HuH-7.5 (cell line): ENCODE measurements around the gene SMAD3.

Experiments used
- DNase-seq: peaks from one replicate; pipeline ENCODE4 v3.0.0; 2011; ENCODE audit warnings: low spot score

Gene SMAD3

DNA sequence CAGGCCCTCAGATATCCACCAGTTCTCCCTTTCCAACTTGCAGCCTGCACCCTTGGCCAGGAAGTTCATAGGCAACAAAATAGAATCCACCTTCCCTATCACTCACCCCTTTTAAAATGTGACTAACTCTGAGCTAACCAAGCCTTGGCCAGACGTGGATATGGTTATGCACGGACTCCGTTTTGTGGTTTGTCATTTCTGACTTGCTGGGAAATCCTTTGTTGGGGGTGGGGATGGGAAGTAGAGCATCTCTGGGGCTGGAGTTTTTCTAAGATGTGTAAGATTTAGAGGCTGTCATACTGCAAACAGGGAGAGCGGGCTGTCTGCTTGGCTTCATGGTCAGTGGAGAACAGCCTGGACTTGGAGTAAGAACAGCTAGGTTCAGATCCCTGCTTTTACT, 62.6 kb downstream of the SMAD3 start:
- no peak for DNase-seq

DNA sequence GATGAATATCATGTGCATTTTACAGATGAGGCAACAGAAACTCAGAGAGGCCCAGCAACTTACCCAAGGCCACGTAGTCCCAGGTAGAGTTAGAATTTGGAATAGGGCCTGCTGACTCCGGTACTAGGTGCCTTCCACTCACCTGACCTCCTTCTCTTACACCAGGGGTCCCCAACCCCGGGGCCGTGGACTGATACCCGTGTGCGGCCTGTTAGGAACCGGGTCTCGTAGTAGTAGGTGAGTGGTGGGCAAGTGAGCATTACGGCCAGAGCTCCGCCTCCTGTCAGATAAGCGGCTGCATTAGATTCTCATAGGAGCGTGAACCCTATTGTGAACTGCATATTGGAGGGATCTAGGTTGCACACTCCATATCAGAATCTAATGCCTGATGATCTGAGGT, 64.8 kb downstream of the SMAD3 start:
- DNase-seq = no peak

DNA sequence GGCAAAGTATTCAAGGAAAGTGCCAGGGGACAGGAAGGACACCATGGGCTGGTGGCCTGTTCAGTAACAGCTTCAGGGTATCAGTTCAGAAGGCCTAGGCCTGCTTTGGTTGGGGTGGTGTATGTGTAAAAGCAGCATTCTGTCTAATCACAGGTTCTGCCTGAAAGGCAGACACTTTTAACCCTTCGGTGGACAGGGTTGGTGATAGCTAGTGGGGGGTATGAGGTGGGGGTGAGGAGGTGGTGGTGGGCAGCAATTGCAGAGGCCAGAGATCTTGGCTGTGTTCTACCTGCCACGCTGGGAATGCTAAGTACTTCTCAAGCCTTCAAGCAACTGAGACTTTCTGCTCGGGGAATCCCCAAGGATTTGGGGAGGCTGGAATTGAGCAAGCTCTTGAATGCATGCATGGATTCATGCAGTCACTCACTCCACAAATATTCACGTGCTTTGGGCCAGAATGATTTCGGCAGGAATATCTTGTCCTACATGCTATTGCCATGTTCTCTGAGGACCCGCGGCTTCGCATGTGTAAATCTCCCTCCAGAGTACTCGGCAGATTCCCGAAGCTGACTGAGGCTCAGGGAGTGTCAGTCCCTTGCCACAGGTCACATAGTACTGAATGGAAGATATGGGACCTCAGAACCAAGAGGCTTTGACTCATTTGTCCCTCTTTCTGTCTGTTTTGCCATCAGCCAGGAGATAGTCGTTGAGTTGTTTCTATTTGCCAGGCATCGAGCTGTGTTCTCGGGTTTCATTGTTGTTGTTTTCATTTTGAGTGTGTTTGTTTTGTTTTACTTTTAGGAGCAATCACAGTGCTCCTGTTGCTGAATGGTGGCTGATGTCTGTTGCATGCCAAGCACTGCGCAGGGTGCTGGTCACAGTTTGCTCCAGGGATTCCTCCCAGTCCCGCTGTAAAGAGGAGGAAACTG, 65.5 kb downstream of the SMAD3 start:
- no peak for DNase-seq

DNA sequence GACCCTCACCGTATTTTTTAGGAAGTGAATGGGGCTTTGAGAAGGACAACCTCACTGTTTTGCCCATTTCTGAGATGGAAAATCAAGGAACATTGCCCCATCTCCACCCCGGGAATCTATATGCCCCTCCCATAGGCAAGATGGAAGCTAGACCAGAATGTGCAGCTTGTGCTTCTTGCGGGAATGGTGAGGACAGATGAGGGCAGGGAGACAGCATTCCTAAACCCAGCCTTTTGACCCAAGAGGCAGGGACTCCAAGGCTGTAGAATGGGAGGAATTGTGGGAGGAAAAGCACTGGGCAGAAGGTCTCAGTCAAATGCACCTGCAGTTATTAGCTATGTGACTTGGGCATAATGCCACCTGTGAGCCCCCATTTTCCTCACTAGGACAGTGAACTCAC, 66.9 kb downstream of the SMAD3 start:
- no peak for DNase-seq

DNA sequence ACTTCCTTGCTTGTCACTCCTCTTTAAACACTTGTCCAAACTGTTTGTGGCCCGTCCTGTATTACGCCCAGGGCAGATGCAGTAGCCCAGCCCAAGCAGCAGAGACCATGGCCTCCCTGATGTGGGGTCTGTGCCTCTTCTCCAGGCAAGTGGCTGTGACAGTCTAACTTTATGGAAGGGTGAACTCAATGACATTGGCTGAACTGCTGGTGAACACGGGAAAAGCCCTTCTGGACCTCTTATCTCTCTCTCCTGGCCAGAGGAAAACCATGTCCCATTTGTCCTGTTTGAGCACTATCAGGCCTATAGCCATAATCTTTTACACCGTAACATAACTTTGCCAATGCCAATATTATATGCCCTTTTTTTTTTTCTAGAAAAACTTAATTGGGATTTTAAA, 67.6 kb downstream of the SMAD3 start:
- DNase-seq = no peak

DNA sequence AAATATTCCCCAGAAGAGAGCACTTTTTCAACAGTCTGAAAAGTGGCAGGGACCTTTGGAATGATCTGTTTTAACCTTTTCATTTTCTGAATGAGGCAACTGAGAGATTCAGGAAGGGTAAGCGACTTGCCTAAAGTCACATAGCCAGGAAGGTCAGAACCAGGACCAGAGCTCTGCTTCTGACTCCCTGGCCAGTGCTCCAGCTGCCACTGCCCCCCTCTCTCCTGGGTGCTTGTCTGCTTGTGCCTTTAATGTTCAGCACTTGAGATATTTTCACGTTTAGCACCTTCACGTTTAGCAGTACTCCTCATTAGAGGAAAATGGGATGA, 68.3 kb downstream of the SMAD3 start:
- no peak for DNase-seq

DNA sequence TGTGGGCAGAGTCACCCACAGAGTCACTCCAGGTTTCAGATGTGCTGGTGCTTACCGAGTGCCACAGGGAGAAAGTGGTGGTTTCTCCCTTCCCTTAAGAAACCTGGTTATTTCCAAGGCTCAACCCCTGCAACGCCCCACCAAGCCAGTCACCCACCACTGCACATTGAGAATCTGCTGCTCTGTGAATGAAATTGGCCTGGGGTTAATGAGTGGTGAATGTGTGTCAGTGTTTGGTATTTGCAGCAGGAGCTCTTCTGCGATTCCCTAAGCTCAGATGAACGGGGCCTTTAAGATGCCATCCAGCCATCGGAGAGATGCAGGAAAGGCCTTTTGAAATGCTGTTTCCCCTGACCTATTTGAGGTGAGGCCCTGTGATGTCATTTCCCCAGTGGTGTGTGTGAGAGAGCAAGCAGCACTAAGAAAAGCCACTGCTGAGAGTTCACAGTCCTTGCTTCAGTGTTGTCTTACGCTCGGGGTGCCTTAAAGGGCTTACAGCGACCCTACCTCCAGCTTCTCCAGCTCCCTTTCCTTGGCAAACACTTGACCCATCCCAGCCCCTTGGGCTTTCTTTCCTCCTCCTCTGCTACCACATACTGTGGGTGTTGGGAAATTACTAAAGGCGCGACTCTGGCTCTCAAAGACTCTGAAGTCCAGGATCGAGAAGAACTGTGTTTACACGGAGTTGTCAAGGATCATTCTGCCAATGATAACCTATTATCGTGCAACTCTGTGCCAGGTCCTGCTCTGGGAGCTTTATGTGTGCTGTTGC, 68.9 kb downstream of the SMAD3 start:
- no peak for DNase-seq

DNA sequence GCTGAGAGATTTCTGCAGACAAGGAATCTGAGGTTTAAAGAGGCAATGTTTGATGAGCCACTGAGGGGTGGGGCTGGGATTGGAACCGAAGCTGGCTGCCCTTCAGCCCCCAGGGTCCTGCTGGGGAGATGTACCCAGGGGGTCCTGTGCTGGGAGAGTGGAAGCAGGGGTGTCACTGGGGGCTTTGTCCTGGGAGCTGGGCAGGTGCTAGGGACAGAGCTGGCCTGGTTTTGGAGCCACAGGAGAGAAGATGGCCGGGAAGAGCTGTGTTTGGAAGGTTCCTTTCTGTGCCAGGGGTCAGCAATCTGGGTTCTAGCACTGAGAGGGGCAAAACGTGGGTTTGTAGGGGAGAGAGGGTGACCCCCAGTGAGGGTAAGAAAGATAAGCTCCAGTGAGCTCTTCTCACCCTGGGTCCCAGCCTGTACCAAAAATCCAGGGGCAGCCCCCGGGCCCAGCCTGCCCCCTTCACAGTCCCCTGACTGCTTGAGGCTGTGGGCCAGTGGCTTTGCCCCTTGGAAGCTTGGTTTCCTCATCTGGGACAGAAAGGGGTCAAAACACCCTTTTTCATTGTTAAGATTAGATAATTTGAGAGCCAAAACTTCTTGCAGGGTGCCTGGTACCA, 69.6 kb downstream of the SMAD3 start:
- no peak for DNase-seq

DNA sequence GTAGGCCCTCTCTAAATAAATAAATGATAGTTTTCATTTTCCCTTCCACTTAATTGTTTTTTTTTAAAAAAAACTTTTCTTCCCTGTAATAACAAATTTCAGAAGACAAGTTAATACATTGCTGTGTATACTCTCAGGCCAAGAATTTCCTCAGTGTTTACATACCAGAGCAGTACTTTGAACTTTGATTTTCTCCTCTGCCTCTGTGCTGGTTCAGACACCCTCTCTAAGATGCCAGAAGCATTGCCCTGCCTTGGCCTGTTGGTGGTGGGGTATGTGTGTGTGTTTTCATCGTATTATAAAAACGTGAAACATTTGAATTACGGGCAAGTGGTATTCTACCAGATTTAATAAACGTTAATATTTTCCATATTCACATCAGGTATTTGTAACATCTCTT, 70.1 kb downstream of the SMAD3 start:
- DNase-seq = no peak

DNA sequence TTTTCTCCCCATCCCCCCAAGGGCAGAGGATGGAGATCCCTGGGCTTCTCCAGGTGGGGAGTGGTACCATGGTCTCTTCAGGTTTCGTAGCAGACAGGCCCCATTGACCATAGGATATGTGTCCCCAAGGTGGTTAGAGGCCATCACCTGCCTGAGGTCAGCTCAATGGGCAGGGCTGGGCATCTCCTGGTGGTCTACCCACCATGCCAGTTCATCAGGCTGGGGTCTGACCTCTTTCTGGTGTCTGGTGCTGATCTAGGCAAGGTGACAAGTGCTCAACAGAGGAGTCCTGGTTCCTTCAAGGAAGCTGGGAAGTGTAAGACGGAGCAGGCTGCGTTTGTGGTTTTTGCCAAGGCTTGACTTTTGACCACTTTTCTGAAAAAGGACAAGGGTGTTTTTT, 71.4 kb downstream of the SMAD3 start:
- no peak for DNase-seq

DNA sequence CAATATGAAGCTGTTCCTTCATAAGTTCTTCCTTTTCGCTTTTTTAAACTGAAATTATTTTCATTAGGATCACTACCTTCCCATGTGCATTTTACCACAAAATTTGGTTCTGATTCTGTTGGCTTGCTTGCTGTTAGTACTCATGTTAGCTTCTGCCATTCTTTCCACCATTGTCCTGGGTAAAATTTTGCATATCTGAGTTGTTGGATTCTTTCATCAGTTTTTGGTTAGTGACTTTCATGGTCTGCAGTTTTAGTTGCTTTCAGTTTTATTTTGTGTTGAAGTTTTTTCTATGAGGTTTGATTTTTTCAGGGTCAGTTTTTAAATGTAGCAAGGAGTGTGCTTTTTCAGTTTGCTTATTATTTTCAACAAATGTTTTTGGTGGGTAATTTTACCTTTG, 71.9 kb downstream of the SMAD3 start:
- DNase-seq = no peak

DNA sequence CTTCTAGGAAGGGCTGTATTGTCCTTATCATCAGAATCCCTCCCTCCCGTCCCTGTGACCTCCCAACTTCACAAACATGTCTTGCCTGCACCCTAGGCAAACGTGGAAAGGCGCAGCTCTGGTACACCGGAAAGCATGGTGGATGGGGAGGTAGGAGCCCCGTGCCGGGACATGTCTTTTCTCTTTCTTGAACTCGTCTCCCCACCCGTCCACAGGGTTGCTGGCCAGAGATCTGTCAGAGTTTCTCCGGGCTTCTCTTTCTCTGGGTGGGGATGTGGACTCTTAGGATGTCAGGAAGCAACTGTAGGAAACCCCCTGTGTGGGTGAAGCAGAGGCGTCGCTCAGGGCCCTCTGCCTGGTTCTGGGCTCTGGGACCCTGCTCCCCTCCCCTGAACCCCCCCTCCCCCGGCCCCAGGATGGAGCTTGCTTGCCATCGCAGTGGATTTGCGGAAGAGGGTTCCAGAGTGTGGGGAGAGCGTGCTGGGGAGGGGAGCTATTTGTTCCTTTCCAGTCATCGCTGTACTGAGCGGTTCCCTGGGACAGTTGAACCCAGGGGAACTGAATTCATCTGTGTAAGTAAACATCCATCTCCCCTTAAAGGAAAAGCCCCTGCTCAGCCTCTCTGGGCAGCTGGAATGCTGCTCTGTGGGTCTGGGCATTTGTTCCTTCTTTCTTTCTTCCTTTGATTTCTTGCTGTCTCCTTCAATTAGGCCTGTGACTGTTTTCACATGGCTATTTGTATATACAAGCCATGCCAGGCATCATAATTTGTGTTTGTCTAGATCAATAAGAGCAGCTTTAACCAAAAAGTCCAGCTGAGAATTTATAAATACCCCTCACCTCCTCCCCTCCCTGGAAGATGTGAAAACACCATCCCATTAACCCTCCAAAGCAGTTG, 72.8 kb downstream of the SMAD3 start:
- DNase-seq = no peak

DNA sequence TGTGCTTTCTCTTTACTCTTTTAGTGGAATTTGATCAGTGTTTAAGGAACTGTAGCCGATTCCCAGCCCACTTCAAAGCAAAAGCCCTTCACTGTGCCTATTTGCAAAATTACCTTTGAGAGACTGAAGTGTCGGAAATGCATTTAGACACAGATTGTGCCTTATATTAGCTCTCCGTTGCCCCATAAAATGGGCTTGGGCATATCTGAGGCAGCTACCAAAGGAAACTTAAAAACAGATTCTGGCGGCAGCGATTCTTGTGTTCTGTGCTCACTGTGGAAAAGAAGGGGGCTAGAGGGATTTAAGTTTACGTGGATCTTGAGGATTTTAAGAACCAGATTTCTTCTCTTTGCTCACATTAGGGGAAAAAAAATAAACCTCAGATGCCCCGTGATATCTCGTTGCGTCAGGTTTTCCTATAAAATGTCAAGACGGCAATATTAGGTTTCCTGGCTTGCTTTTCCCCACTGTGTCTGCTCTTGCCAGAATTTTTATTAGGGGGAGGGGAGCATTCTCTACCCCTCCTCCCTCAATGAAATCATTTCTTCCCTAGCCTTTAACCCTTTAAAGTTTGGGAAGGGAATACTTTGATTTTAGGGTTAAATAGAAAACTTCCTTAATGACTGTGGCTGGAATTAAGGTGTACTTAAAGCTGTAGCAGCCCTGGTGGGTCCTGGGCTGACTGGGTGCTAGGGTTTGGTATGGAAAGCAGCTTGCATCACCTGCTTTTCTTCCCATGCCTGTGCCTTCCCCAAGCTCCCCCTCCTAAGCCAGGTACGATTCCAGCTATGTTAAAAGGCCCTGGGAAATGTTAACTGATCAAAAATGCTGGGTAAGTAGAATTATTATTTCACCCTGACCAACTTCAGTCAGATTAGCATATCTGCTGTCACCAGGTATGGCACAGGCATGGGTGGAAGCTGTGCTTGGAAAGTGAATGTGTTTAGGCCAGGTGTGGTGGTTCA, 73.8 kb downstream of the SMAD3 start:
- no peak for DNase-seq

DNA sequence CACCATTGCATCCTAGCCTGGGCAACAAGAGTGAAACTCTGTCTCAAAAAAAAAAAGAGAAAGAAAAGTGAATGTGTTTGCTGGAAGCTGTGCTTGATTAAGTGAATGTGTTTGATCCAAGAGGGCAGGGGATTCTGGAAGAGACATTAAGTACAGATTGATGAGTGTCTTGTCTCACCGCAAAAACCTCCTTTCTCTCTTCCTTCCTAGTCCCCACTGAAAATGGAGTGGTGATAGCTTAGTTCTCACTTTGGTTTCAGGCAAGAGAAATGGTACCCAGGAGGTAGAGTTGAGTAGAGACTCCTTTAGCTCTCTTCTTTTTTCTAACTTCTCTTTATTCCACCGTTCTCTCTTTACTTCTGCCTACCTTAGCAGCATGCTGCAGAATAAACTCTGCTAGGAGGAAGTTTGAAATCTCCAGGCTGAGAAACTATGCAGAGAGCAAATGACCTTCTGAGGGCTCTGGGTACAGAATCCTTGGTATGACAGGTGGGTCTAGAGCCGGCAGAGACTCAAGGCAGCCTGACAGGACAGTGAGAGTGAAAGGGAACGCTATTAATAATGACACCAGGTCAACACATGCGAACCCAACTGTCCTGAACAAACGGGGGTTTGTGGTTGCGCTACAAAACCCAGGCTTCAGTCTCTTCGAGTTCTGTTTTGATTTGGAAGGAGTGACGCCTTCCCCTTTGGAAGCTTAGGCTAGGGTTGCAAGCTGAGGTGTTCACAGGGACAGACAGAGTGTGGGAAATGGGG, 74.9 kb downstream of the SMAD3 start:
- no peak for DNase-seq

DNA sequence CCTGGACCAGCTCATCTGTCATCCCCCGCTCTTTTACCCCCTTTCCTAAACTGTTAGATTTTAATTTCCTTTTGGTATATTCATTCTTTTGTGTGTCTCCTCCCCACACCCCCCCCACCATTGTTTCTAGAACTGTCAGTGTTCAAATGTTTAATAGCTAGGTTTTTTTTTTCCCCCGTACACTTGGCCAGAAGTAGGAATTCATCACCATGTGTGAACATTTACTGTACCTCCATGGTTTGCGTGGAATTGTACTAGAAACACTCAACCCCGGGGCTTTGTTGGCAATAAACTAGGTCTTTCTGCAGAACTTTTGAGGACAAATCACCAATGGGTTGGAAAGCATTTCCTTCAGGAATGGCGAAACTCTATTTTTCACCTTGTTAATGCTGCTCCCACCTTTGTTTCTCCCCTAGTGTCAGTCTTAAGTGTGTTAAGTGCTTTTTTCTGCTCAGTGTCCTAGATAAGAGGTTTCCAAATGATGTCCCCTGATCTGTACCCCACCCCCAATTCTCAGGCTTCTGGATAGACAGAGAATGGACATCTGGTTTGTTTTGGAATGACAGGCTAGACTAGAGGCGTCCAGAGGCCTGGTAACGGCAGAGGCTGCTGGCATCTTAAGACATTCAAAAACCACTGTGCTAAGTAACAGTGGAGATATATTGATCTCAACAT, 76.8 kb downstream of the SMAD3 start:
- DNase-seq = no peak

DNA sequence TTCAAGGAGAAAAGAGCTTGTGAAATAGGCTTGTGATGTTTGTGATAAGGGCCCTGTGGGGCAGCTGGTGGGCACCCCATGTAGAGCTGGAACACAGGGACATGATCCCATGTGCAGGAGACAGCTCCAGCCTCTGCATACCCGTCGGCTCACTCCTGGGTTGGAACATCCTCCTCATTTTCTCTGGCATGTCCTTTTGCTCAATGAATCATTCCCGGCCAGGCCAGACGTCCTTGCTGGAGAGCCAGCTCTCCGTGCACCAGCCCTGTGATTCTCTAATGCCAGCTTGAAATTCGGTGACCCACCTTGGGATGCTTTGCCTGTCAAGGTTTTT, 77.3 kb downstream of the SMAD3 start:
- DNase-seq = no peak

DNA sequence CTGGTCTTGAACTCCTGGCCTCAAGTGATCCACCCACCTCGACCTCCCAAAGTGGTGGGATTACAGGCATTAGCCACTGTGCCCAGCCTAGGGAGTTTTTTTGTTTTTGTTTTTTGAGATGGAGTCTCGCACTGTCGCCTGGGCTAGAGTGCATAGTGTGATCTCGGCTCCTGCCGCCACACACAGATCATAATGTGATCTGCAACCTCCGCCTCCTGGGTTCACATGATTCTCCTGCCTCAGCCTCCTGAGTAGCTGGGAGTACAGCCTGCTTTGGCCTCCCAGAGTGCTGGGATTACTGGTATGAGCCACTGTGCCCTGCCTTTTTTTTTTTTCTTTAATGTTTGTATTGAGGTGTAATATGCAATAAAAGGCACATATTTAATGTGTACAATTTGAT, 78.2 kb downstream of the SMAD3 start:
- no peak for DNase-seq

DNA sequence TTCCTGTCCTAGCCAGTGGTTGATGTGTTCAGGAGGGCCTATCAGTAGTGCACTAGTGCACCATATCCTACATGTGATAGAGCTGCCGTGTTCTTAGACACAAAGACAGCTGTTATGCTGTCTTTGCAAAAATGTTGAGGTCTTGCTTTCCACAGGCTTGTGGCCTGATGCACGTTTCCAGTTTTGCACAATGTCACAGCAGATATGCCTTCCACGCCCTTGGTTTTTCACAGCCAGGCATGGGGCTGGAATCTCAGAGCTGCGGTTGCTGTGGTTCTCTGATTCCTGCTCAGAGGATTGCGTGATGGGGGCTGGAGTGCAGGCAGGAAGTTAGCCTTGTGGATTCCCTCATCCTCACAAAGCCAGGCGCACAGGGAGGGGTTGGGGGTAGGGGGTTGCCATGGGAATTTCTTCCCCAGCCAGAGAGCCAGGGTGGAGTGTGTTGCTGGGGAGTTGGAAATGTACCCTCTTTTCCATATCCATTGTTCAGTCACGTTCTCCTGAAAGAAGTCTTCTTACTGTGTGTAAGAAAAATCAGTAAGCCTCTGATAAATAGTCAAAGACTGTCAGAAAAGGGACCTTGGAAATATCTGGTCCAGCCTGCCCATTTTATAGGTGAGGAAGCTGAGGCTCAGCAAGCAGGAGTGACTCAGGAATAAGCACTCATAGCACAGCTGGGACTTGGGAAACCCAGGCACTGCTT, 79.4 kb downstream of the SMAD3 start:
- DNase-seq = no peak

DNA sequence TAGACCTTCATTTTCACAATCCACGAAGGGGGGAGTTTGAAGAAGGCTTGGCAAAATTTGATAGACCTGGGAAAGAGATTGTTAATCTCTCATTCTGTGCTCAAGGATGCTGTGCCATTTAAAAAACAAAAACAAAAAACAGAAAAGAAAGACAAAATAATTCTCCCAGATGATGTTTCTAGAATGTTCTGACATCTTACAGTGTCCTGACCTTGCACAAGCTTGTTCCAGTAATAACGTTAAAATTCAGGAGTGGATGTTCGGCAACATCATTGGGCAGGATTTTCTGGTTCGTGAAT, 79.9 kb downstream of the SMAD3 start:
- DNase-seq = no peak
